GM19468 (cell line): ENCODE results near the gene TREH.
"Not testable (repeated sequence)": the region's sequence is repeated elsewhere in the genome, so short reads cannot be mapped to it uniquely, and the experiment has no call there.

Experiments used
- ATAC-seq: cut with Tn5 transposase; IDR thresholded peaks from one replicate; pipeline ENCODE4 v1.9.1; 2021; ENCODE audit warnings: mild to moderate bottlenecking, moderate library complexity, moderate number of reproducible peaks; ENCODE audit not compliant: unreplicated experiment; ENCODE audit errors: extremely low read depth

Gene TREH

DNA sequence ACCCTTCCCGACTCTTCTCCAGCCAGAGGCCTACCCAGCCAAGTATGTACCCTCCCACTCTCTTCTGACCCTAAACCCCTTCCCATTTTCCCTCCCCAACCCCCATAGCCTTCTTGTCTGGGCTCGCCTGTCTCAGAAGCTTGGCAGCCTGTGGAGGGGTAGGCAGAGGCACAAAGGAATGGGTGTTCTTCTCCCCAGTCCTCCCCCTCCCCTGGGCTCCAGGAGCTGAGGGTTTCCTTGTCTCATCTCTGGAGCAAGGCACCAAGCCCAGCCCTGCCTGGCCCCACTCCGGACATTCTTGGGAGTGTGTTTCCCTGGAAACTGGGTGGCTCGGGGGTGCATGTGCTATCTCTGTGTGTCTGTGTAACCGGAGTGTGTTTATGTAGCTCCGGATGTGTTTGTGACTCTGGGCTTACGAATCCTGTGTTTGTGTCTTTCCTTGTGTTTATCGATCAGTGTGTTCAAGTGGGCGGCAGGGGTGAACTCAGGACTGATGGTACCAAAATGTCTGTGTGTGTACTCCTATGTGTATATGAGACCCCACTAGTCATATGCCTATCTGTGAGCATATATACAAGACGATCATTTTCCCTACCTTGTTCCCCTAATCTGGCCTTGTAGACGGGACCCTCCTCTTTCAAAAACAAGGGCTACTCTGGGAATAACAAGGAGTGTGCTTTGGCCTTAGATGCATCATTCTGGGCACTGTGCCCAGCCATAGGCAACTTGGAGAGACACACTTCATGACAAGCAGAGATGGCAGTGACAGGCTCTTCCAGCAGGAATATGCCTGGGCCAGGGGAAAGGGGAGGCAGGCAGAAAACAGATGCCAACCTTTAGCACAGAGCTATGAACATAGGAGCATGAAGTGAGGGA lies 61.1 kb downstream of the TREH start:
- no peak for ATAC-seq

DNA sequence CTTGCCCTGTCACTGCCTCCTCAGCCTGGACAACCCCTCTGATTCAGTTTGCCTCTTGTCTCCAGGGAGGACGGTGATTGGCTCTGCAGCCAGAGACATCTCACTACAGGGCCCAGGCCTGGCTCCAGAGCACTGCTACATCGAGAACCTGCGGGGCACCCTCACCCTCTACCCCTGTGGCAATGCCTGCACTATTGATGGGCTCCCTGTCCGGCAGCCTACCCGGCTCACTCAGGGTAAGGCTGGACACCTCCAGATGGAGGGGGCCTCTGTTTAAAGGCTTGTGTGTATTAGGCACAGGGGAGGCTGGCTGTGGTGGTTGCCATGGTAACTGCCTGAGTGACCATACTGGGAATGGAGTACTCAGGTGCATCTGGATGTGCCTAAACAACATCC lies 63.5 kb downstream of the TREH start:
- ATAC-seq, result no peak

DNA sequence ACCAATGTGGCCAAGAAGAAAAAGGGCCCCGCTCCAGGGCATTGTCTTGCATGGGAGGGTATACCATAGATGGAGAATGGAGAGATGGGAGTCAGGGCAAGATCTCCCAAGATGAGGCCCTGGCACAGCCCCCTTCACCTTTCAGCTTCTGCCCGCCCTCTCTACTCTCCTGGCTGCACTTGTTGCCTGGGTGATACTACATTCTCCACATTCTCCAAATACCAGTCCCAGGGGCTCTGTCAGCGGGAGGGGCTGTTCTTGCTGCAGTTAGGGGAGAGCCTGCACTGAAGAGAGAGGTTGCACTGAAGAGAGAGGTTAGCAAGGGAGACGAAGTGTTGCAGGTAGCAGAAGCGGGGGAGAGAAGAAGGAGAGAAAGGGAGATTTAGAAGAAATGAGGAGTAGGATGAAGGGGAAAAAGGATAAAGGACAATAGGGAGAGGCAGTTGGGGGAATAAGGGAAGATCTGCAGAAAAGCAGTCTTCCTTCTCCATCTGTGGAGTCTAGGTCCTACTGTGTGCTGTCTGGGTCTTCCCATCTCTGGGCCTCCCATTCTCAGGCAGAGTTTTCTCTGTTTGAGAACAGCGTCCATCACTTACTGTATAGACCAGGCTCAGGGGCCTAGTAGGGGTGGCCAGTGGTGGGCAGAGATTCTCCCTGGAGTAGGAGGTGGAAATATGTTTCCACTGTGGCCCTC lies 64.0 kb downstream of the TREH start:
- no peak for ATAC-seq

- no peak for ATAC-seq
Measured at GRCh38 chr11:118614511-118614910, 64.9 kb downstream of the TREH start.

DNA sequence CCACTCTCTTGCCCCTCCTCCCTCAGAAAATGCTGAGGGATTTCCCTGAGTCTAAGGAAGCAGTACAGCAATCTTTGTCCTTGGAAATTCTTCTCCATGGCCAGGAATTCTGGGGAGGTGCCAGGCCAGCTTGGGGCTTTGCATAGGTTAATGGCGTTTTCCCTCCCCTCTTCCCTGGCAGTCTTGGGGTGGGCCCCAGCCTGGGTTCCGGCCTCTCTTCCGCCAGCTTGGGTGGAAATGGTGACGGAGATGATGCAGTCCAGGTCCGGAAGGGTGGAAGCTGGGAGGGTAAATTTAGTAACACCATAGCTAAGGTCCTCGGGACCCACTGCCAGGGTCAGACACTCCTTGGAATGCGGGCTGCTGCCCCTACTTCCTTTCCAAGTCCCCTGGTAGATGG lies 67.1 kb downstream of the TREH start:
- no peak for ATAC-seq

DNA sequence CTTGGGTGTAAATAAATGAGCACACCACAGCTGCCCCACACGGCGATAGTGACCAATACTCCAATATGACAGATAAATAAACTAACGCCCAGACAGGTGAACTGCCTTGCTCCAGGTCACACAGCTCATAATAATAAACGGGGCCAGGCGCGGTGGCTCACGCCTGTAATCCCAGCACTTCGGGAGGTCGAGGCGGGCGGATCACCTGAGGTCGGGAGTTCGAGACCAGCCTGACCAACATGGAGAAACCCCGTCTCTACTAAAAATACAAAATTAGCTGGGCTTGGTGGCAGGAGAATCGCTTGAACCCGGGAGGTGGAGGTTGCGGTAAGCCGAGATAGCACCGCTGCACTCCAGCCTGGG lies 68.0 kb downstream of the TREH start:
- not testable (repeated sequence) for ATAC-seq

GRCh38 chr11:118610773-118611432 lies 68.5 kb downstream of the TREH start:
- no peak for ATAC-seq

DNA sequence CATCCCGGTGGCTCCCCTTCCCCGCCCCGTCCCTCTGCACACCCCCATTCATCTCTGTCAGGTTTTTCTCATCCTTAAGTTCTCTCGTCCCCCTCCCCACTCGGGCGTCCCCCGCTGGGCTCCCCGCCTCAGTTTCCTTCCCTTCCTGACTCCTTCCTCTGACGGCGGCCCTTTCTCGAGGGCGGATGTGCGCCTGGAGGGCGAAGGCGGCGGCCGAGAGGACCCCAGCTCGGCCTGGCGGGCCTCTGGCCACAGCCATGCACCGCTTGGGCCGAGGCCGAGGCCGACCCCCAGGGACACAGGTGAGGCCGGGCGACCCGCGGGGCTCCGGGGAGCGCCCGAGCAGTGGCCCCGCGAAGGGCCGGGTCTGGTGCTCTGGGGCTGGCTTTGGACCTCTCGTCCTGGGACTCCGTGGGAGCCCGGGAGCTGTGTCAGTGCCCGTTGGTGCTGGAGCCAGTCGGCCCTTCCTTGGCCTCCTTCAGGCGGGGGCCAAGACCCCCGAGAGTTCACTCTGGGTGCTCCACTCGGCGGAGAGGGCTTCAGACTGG lies 69.2 kb downstream of the TREH start:
- no peak for ATAC-seq

- ATAC-seq, result no peak
Measured at GRCh38 chr11:118609380-118610224, 69.8 kb downstream of the TREH start.

GRCh38 chr11:118608360-118609227 lies 70.9 kb downstream of the TREH start:
- ATAC-seq, result no peak

- no peak for ATAC-seq
Measured at GRCh38 chr11:118607401-118608359, 71.8 kb downstream of the TREH start, which contains the start of gene PHLDB1. TSS of gene PHLDB1 (plus strand) at chr11:118607615. CDS start at chr11:118613837, 6,222 bp downstream.
